Measurements from ENCODE around the gene MGAT4B. TPM values are rescaled to one million over a fixed set of nuclear protein-coding genes. Genes with fewer than 3 reads are reported as not detected.

The MGAT4B gene
- total RNA-seq, 4 donors from 2014 or later, result 28.3 to 86.0 (median 61.4) TPM

DNA sequence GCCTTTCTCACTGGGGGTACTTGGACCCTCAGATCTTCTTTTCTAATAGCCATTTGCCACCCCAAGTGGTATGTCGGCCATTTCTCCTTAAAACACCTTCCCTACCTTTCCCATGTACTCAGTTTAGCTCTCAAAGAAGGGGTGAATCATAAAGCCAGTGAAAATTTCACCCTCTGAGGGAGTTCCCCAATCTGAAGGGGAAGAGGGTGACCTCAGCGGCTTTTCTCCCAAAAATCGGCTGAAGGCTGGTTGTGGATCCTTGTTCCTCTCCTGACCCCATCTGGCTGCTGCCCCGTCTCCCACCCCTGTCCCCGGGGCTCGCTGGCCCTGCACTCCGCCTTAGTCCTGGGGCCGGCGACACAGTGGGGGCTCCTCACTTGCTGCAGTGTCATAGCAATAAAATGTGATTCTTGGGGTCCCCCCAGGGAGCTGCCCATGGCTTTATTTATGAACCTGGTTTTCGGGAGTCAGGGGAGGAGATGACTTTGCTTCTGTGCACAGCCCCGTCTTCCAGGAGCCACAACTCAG is 30.2 kb downstream of the MGAT4B start:
- intact Hi-C loops (cut with DNase I; ENCODE audit: low total_unique reads) (no loop called here), in situ Hi-C loops (cut with MboI; ENCODE audit: low sequenced_read_pairs in 4 of 4) (no loop called here)
- TF ChIP-seq POLR2A (IDR thresholded peaks at IDR 0.05), result no peak
- TF ChIP-seq, protein P1, sequence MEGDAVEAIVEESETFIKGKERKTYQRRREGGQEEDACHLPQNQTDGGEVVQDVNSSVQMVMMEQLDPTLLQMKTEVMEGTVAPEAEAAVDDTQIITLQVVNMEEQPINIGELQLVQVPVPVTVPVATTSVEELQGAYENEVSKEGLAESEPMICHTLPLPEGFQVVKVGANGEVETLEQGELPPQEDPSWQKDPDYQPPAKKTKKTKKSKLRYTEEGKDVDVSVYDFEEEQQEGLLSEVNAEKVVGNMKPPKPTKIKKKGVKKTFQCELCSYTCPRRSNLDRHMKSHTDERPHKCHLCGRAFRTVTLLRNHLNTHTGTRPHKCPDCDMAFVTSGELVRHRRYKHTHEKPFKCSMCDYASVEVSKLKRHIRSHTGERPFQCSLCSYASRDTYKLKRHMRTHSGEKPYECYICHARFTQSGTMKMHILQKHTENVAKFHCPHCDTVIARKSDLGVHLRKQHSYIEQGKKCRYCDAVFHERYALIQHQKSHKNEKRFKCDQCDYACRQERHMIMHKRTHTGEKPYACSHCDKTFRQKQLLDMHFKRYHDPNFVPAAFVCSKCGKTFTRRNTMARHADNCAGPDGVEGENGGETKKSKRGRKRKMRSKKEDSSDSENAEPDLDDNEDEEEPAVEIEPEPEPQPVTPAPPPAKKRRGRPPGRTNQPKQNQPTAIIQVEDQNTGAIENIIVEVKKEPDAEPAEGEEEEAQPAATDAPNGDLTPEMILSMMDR (IDR thresholded peaks at IDR 0.05 in 4 of 5, conservative IDR thresholded peaks at IDR 0.05 in 1 of 5), result no peak
- Histone ChIP-seq H3K9me3 (no peaks in the 10 kb centered on the region), H3K27ac (no peak overlapping the region), H3K36me3 (peaks cover 0 to 59% of the 10 kb centered on the region in 2 donors), H3K27me3 (no peaks in the 10 kb centered on the region), H3K4me1 (no peaks in the 10 kb centered on the region), H3K4me3 (no peak overlapping the region)
- DNase-seq, result no peak
- ATAC-seq, result no peak

DNA sequence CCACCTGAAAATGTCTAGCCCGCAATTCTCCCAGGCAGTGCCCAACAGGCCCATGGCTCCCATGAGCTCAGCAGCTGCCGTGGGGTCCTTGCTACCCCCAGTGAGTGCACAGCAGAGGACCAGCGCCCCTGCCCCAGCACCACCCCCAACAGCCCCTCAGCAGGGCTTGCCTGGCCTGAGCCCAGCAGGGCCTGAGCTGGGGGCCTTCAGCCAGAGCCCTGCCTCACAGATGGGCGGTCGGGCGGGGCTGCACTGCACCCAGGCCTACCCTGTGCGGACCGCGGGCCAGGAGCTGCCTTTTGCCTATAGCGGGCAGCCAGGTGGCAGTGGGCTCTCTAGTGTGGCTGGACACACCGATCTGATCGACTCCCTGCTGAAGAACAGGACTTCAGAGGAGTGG is 32.2 kb downstream of the MGAT4B start:
- TF ChIP-seq, protein P1 (IDR thresholded peaks at IDR 0.05 in 4 of 5, conservative IDR thresholded peaks at IDR 0.05 in 1 of 5), result no peak
- no peak for TF ChIP-seq POLR2A (IDR thresholded peaks at IDR 0.05)
- H3K27me3 ChIP-seq, result no peaks in the 10 kb centered on the region
- H3K27ac ChIP-seq, result no peak overlapping the region
- no peaks in the 10 kb centered on the region for H3K4me1 ChIP-seq
- intact Hi-C loops (cut with DNase I; ENCODE audit: low total_unique reads), result no loop called here
- in situ Hi-C loops (cut with MboI; ENCODE audit: low sequenced_read_pairs in 4 of 4), result loop anchor here in 2 of 4 donors (25.0 kb wide), 2 partner anchors 88 to 313 kb away; partner anchors contain the start of gene MRNIP (in 1 of the 2)
- ATAC-seq (no peak), DNase-seq (no peak)
- peaks cover 0 to 72% of the 10 kb centered on the region in 2 donors for H3K36me3 ChIP-seq
- H3K9me3 ChIP-seq, result no peaks in the 10 kb centered on the region
- no peak overlapping the region for H3K4me3 ChIP-seq

DNA sequence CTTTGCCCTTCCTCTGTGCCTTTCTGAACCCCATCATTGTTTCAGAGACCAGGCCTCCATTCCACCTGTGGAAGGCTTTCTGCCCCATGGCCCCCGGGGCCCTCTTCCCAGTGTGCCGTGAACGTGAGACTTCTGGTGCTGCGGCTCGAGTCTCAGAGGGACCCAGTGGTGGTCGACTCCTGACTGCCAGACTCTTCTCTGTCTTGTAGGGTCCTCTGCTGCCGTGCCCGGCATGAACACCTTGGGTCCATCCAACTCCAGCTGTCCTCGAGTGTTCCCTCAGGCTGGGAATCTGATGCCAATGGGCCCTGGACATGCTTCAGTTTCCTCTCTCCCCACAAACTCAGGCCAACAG is 33.0 kb downstream of the MGAT4B start:
- Histone ChIP-seq H3K4me3 (no peak overlapping the region), H3K27ac (no peak overlapping the region), H3K9me3 (no peaks in the 10 kb centered on the region), H3K27me3 (no peaks in the 10 kb centered on the region), H3K36me3 (peaks cover 0 to 80% of the 10 kb centered on the region in 2 donors), H3K4me1 (no peaks in the 10 kb centered on the region)
- DNase-seq (no peak), ATAC-seq (no peak)
- intact Hi-C loops (cut with DNase I; ENCODE audit: low total_unique reads), result no loop called here
- no peak for TF ChIP-seq POLR2A (IDR thresholded peaks at IDR 0.05)
- TF ChIP-seq, protein P1 (IDR thresholded peaks at IDR 0.05 in 4 of 5, conservative IDR thresholded peaks at IDR 0.05 in 1 of 5), result no peak
- in situ Hi-C loops (cut with MboI; ENCODE audit: low sequenced_read_pairs in 4 of 4), result loop anchor here in 2 of 4 donors (25.0 kb wide), 2 partner anchors 89 to 314 kb away; partner anchors contain the start of gene MRNIP (in 1 of the 2)

DNA sequence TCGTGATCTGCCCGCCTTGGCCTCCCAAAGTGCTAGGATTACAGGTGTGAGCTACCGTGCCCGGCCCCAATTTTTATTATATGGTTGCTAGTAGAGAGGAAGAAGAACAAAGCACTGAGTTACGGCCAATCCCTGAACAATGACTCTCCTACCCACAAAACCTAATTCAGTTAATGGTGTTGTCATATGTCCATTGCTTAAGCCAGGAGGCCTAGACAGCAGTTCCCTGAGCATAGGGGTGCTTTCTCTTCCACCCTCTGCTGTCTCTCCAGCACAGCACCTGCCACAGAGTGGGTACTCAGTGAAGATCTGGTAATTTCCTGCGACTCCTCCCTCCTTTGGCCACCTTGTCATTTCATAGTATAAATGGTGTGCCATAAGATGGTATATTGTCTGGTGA is 34.3 kb downstream of the MGAT4B start:
- H3K4me3 ChIP-seq, result no peak overlapping the region
- no peaks in the 10 kb centered on the region for H3K9me3 ChIP-seq
- peaks cover 0 to 3% of the 10 kb centered on the region in 2 donors for H3K4me1 ChIP-seq
- intact Hi-C loops (cut with DNase I; ENCODE audit: low total_unique reads), result no loop called here
- H3K27ac ChIP-seq, result no peak overlapping the region
- in situ Hi-C loops (cut with MboI; ENCODE audit: low sequenced_read_pairs in 4 of 4), result loop anchor here in 2 of 4 donors (25.0 kb wide), 2 partner anchors 90 to 315 kb away; partner anchors contain the start of gene MRNIP (in 1 of the 2)
- H3K36me3 ChIP-seq, result peaks cover 0 to 80% of the 10 kb centered on the region in 2 donors
- H3K27me3 ChIP-seq, result no peaks in the 10 kb centered on the region
- DNase-seq, result no peak
- no peak for TF ChIP-seq POLR2A (IDR thresholded peaks at IDR 0.05)
- TF ChIP-seq, protein P1 (IDR thresholded peaks at IDR 0.05 in 4 of 5, conservative IDR thresholded peaks at IDR 0.05 in 1 of 5), result no peak
- no peak for ATAC-seq

Measured in gastrocnemius medialis (tissue), 4 donors.